Measurements from ENCODE around the gene OPCML.

OPCML gene

DNA sequence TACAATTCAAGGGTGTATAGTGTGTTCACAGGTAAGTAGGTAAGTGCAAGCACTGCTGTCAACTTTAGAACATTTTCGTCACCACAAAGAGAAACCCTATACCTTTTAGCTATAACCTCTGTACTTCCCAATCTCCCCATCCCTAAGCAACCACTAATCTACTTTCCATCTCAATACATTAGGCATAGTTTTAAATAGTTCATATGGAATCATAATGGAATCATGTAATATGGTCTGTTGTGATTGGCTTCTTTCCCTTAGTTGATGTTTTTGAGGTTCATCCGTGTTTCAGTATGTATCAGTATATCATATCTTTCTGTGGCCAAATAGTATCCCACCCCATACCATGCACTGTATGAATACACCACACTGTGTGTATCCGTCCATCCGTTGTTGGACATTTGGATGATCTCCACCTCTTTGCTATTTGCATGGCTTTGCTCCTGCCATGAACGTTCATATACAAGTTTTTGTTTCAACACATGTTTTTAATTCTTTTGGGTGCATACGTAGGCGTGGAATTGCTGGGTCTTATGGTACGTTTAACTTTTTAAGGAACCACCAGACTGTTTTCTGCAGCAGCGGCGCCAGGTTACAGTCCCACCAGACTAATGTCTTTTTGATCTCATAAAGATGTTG, 27.7 kb upstream of the OPCML start (continued):
- TF ChIP-seq ZFP30 (CRISPR knock-in tag; IDR thresholded peaks at IDR 0.05) (no peak), TCF4 (CRISPR knock-in tag; IDR thresholded peaks at IDR 0.05; ENCODE audit: borderline replicate concordance) (no peak), TOX (CRISPR knock-in tag; IDR thresholded peaks at IDR 0.05; ENCODE audit: borderline replicate concordance) (no peak), ISL1 (CRISPR knock-in tag; IDR thresholded peaks at IDR 0.05) (no peak)
- TF ChIP-seq, protein P1, sequence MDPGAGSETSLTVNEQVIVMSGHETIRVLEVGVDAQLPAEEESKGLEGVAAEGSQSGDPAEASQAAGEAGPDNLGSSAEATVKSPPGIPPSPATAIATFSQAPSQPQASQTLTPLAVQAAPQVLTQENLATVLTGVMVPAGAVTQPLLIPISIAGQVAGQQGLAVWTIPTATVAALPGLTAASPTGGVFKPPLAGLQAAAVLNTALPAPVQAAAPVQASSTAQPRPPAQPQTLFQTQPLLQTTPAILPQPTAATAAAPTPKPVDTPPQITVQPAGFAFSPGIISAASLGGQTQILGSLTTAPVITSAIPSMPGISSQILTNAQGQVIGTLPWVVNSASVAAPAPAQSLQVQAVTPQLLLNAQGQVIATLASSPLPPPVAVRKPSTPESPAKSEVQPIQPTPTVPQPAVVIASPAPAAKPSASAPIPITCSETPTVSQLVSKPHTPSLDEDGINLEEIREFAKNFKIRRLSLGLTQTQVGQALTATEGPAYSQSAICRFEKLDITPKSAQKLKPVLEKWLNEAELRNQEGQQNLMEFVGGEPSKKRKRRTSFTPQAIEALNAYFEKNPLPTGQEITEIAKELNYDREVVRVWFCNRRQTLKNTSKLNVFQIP (CRISPR knock-in tag; IDR thresholded peaks at IDR 0.05; ENCODE audit: borderline replicate concordance, low read depth), result no peak

DNA sequence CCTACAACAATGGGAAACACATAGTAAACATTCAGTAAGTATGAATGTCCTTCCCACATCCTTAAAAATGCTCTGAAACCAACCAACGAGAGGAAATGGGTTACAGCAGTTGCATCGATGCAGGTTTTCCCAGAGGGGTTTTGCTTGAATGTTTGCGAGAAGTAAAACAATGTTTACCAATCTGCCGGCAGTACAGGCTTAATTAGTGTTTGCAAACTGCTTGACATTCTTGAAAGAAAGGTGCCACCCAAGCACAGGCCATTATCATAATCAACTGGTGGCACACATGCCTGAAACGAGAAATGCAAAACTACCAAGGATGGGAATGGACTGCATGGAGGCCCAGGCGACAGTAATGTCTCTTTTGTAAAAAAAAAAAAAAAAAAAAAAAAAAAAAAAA, 27.1 kb upstream of the OPCML start:
- no peak for ATAC-seq
- no peak for TF ChIP-seq GLIS3 (CRISPR knock-in tag; IDR thresholded peaks at IDR 0.05)
- no peak for TF ChIP-seq ISL1 (CRISPR knock-in tag; IDR thresholded peaks at IDR 0.05)
- no peak for TF ChIP-seq ZC3H10 (CRISPR knock-in tag; IDR thresholded peaks at IDR 0.05)

DNA sequence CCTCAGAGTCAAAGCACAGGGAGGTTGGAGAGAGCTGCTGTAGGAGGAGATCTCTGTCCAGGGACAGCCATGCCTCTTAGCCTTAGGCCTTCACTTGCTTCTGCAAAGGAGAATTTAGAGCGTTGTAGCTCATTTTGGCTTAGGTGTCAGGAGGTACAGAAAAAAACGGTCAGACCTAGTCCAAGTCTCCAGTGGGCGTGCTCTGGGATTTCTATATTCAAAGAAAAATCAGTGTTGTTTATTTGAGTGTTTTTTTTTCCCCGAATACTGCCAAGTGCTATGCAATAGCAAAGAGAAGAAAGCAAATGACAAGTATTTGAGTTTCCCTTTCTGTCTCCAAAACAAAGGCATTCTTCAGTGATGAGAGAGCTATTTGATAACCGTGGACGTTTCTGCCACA, 22.7 kb upstream of the OPCML start:
- ATAC-seq, result no peak
- TF ChIP-seq, protein P2, sequence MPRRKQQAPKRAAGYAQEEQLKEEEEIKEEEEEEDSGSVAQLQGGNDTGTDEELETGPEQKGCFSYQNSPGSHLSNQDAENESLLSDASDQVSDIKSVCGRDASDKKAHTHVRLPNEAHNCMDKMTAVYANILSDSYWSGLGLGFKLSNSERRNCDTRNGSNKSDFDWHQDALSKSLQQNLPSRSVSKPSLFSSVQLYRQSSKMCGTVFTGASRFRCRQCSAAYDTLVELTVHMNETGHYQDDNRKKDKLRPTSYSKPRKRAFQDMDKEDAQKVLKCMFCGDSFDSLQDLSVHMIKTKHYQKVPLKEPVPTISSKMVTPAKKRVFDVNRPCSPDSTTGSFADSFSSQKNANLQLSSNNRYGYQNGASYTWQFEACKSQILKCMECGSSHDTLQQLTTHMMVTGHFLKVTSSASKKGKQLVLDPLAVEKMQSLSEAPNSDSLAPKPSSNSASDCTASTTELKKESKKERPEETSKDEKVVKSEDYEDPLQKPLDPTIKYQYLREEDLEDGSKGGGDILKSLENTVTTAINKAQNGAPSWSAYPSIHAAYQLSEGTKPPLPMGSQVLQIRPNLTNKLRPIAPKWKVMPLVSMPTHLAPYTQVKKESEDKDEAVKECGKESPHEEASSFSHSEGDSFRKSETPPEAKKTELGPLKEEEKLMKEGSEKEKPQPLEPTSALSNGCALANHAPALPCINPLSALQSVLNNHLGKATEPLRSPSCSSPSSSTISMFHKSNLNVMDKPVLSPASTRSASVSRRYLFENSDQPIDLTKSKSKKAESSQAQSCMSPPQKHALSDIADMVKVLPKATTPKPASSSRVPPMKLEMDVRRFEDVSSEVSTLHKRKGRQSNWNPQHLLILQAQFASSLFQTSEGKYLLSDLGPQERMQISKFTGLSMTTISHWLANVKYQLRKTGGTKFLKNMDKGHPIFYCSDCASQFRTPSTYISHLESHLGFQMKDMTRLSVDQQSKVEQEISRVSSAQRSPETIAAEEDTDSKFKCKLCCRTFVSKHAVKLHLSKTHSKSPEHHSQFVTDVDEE (CRISPR knock-in tag; IDR thresholded peaks at IDR 0.05), result no peak
- TF ChIP-seq TOX (CRISPR knock-in tag; IDR thresholded peaks at IDR 0.05; ENCODE audit: borderline replicate concordance) (no peak), GLIS3 (CRISPR knock-in tag; IDR thresholded peaks at IDR 0.05) (no peak), ZFP30 (CRISPR knock-in tag; IDR thresholded peaks at IDR 0.05) (no peak), OSR1 (CRISPR knock-in tag; IDR thresholded peaks at IDR 0.05) (no peak), ARNTL (CRISPR knock-in tag; IDR thresholded peaks at IDR 0.05; ENCODE audit: borderline replicate concordance, low read depth) (no peak), ZFP3 (CRISPR knock-in tag; IDR thresholded peaks at IDR 0.05) (no peak), ZNF70 (CRISPR knock-in tag; IDR thresholded peaks at IDR 0.05) (no peak), ESRRG (CRISPR knock-in tag; IDR thresholded peaks at IDR 0.05) (no peak), PPARA (CRISPR knock-in tag; IDR thresholded peaks at IDR 0.05; ENCODE audit: borderline replicate concordance) (no peak), RARB (CRISPR knock-in tag; IDR thresholded peaks at IDR 0.05) (no peak)
- TF ChIP-seq, protein P3, sequence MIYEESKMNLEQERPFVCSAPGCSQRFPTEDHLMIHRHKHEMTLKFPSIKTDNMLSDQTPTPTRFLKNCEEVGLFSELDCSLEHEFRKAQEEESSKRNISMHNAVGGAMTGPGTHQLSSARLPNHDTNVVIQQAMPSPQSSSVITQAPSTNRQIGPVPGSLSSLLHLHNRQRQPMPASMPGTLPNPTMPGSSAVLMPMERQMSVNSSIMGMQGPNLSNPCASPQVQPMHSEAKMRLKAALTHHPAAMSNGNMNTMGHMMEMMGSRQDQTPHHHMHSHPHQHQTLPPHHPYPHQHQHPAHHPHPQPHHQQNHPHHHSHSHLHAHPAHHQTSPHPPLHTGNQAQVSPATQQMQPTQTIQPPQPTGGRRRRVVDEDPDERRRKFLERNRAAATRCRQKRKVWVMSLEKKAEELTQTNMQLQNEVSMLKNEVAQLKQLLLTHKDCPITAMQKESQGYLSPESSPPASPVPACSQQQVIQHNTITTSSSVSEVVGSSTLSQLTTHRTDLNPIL (CRISPR knock-in tag; IDR thresholded peaks at IDR 0.05; ENCODE audit: low read depth), result no peak

DNA sequence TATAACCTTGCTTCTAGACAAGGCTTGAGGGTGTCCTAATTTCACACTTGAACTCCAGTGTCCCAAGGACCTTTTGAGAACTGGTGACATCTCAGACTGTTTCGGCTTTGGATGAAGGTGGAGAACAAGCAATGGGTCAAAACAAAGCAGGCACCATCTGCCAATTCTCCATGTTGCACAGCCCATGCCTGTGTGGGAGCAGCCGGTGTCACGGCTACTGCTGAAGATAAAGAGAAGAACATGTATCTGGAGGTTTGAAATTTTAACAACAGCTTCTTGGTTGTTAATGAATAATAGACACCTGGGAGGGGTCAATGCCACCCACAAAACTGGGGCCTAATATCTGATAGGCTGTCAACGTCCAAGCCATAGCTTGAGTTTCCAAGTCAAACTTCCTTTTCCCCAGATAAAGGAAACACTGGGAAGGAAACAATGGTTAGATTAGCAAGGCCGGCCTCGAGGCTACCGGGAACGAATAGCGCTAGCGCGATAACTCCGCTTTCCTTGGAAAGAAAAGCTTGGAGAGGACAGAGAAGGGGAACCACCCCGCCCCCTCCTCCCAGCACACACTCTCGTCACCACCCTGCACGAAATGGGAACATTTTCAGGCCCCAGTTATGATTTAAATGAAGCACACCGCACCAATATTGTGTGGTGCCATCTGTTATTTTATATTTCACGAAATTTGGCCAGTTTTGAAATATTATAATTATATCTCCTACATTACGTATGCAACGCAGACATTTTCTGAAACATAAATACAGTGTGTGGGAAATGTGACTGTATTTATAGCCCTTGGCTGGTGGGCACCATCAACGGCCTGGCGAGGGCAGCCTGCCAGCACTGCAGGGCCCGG, 21.8 kb upstream of the OPCML start:
- ATAC-seq, result no peak
- TF ChIP-seq CSDC2 (CRISPR knock-in tag; IDR thresholded peaks at IDR 0.05) (no peak), ZFP3 (CRISPR knock-in tag; IDR thresholded peaks at IDR 0.05) (no peak), ZNF565 (CRISPR knock-in tag; conservative IDR thresholded peaks at IDR 0.05; ENCODE audit: low read depth) (no peak), ARNTL (CRISPR knock-in tag; IDR thresholded peaks at IDR 0.05; ENCODE audit: borderline replicate concordance, low read depth) (no peak), BACH2 (CRISPR knock-in tag; IDR thresholded peaks at IDR 0.05; ENCODE audit: borderline replicate concordance) (no peak), PPARA (CRISPR knock-in tag; IDR thresholded peaks at IDR 0.05; ENCODE audit: borderline replicate concordance) (no peak)
- TF ChIP-seq, protein P4, sequence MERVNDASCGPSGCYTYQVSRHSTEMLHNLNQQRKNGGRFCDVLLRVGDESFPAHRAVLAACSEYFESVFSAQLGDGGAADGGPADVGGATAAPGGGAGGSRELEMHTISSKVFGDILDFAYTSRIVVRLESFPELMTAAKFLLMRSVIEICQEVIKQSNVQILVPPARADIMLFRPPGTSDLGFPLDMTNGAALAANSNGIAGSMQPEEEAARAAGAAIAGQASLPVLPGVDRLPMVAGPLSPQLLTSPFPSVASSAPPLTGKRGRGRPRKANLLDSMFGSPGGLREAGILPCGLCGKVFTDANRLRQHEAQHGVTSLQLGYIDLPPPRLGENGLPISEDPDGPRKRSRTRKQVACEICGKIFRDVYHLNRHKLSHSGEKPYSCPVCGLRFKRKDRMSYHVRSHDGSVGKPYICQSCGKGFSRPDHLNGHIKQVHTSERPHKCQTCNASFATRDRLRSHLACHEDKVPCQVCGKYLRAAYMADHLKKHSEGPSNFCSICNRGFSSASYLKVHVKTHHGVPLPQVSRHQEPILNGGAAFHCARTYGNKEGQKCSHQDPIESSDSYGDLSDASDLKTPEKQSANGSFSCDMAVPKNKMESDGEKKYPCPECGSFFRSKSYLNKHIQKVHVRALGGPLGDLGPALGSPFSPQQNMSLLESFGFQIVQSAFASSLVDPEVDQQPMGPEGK (CRISPR knock-in tag; IDR thresholded peaks at IDR 0.05; ENCODE audit: borderline replicate concordance), result no peak
- TF ChIP-seq, protein P2 (CRISPR knock-in tag; IDR thresholded peaks at IDR 0.05), result no peak
- TF ChIP-seq, protein P5, sequence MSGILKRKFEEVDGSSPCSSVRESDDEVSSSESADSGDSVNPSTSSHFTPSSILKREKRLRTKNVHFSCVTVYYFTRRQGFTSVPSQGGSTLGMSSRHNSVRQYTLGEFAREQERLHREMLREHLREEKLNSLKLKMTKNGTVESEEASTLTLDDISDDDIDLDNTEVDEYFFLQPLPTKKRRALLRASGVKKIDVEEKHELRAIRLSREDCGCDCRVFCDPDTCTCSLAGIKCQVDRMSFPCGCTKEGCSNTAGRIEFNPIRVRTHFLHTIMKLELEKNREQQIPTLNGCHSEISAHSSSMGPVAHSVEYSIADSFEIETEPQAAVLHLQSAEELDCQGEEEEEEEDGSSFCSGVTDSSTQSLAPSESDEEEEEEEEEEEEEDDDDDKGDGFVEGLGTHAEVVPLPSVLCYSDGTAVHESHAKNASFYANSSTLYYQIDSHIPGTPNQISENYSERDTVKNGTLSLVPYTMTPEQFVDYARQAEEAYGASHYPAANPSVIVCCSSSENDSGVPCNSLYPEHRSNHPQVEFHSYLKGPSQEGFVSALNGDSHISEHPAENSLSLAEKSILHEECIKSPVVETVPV (CRISPR knock-in tag; IDR thresholded peaks at IDR 0.05), result no peak
- TF ChIP-seq, protein P3 (CRISPR knock-in tag; IDR thresholded peaks at IDR 0.05; ENCODE audit: low read depth), result no peak

Measured in SK-N-SH treated with all-trans-retinoic acid at 6 μM for 48 hours (cell line).